Liver (tissue), 9 donors: ENCODE data around the gene ECHS1. TPM values are rescaled to one million over a fixed set of nuclear protein-coding genes. Genes with fewer than 3 reads are reported as not detected.
A peak's percentile ranks its signal among the peaks of the same experiment; 100 is the strongest.
"Not testable (repeated sequence)": the region's sequence is repeated elsewhere in the genome, so short reads cannot be mapped to it uniquely, and the experiment has no call there.

Experiments used
- DNase-seq: peaks from one replicate; pipeline ENCODE4 v3.0.0-alpha.2; 2017; ENCODE audit warnings: low spot score
- H3K27ac ChIP-seq, 2 donors: one replicate each; pipeline ENCODE4 v1.7.0; 2013; ENCODE audit warnings: inconsistent platforms in 2 of 2, low read length in 2 of 2, control low read depth in 1 of 2, low read depth in 1 of 2, mild to moderate bottlenecking in 1 of 2
- H3K27me3 ChIP-seq, 4 donors: one replicate each; pipeline versions ENCODE4 v1.6.1 to v1.7.0; 2013; ENCODE audit warnings: low read length in 3 of 4, inconsistent platforms in 1 of 4, mild to moderate bottlenecking in 1 of 4, moderate library complexity in 1 of 4; ENCODE audit not compliant: control insufficient read depth in 4 of 4, insufficient read depth in 4 of 4
- H3K36me3 ChIP-seq, 4 donors: one replicate each; pipeline versions ENCODE4 v1.6.1 to v1.7.0; 2013; ENCODE audit warnings: low read length in 3 of 4, mild to moderate bottlenecking in 3 of 4, low read depth in 1 of 4, moderate library complexity in 1 of 4; ENCODE audit not compliant: control insufficient read depth in 4 of 4, insufficient read depth in 3 of 4
- H3K4me1 ChIP-seq, 4 donors: one replicate each; pipeline versions ENCODE4 v1.6.1 to v1.7.0; 2013; ENCODE audit warnings: low read length in 3 of 4, mild to moderate bottlenecking in 3 of 4, moderate library complexity in 1 of 4; ENCODE audit not compliant: control insufficient read depth in 4 of 4, insufficient read depth in 4 of 4
- H3K4me3 ChIP-seq, 3 donors: one replicate each; pipeline versions ENCODE4 v1.6.1 to v1.7.0; 2013; ENCODE audit warnings: low read length in 3 of 3, control low read depth in 1 of 3, low read depth in 1 of 3, mild to moderate bottlenecking in 1 of 3
- H3K9ac ChIP-seq, 2 donors: one replicate each; pipeline ENCODE4 v1.7.0; 2013; ENCODE audit warnings: low read length in 2 of 2, mild to moderate bottlenecking in 2 of 2, moderate library complexity in 2 of 2, control low read depth in 1 of 2, low read depth in 1 of 2
- H3K9me3 ChIP-seq, 4 donors: one replicate each; pipeline versions ENCODE4 v1.6.1 to v1.7.0; 2013; ENCODE audit warnings: low read length in 3 of 4; ENCODE audit not compliant: control insufficient read depth in 4 of 4
- ATF3 ChIP-seq: IDR thresholded peaks from 2 replicates; pipeline ENCODE4 v1.6.1; 2016; ENCODE audit warnings: antibody characterized with exemption
- CTCF ChIP-seq: fragments of 150-350 bp; IDR thresholded peaks from 2 replicates; pipeline ENCODE4 v1.5.1; 2017; ENCODE audit warnings: improper control_type of control experiment, low read depth, low read length; ENCODE audit not compliant: missing input control
- EGR1 ChIP-seq, 2 donors: IDR thresholded peaks; 2 replicates each; pipeline ENCODE4 v1.6.1; 2016 to 2018; ENCODE audit warnings: antibody characterized with exemption in 2 of 2, low read depth in 2 of 2
- FOXA1 ChIP-seq: IDR thresholded peaks from 2 replicates; pipeline ENCODE4 v1.6.1; 2016; ENCODE audit warnings: antibody characterized with exemption
- FOXA2 ChIP-seq: IDR thresholded peaks from 2 replicates; pipeline ENCODE4 v1.6.1; 2016; ENCODE audit warnings: antibody characterized with exemption
- GABPA ChIP-seq, 2 donors: IDR thresholded peaks in 1 of 2; conservative IDR thresholded peaks in 1 of 2; 2 replicates each; pipeline ENCODE4 v1.6.1; 2016; ENCODE audit warnings: antibody characterized with exemption in 2 of 2, mild to moderate bottlenecking in 1 of 2, moderate library complexity in 1 of 2
- HNF4A ChIP-seq, 2 donors: conservative IDR thresholded peaks; 2 replicates each; pipeline ENCODE4 v1.6.1; 2016; ENCODE audit warnings: antibody characterized with exemption in 2 of 2, mild to moderate bottlenecking in 2 of 2
- HNF4G ChIP-seq: IDR thresholded peaks from 2 replicates; pipeline ENCODE4 v1.6.1; 2016; ENCODE audit warnings: antibody characterized with exemption
- JUND ChIP-seq, 2 donors: IDR thresholded peaks; 2 replicates each; pipeline ENCODE4 v1.6.1; 2016; ENCODE audit warnings: antibody characterized with exemption in 2 of 2
- MAX ChIP-seq: IDR thresholded peaks from 2 replicates; pipeline ENCODE4 v1.6.1; 2016; ENCODE audit warnings: antibody characterized with exemption
- NR2F2 ChIP-seq: IDR thresholded peaks from 2 replicates; pipeline ENCODE4 v1.6.1; 2016; ENCODE audit warnings: antibody characterized with exemption
- RAD21 ChIP-seq, 2 donors: IDR thresholded peaks; 2 replicates each; pipeline ENCODE4 v1.6.1; 2016; ENCODE audit warnings: antibody characterized with exemption in 2 of 2, mild to moderate bottlenecking in 2 of 2
- REST ChIP-seq: IDR thresholded peaks from 2 replicates; pipeline ENCODE4 v1.6.1; 2016; ENCODE audit warnings: antibody characterized with exemption, mild to moderate bottlenecking
- RXRA ChIP-seq, 2 donors: IDR thresholded peaks; 2 replicates each; pipeline ENCODE4 v1.6.1; 2017 to 2018; ENCODE audit warnings: antibody characterized with exemption in 2 of 2, mild to moderate bottlenecking in 1 of 2
- SP1 ChIP-seq: IDR thresholded peaks from 2 replicates; pipeline ENCODE4 v1.6.1; 2018; ENCODE audit warnings: antibody characterized with exemption, mild to moderate bottlenecking
- TAF1 ChIP-seq: conservative IDR thresholded peaks from 2 replicates; pipeline ENCODE4 v1.6.1; 2016; ENCODE audit warnings: antibody characterized with exemption, mild to moderate bottlenecking
- YY1 ChIP-seq: IDR thresholded peaks from 2 replicates; pipeline ENCODE4 v1.6.1; 2016; ENCODE audit warnings: antibody characterized with exemption, mild to moderate bottlenecking
- ZBTB33 ChIP-seq: IDR thresholded peaks from 2 replicates; pipeline ENCODE4 v1.6.1; 2016; ENCODE audit warnings: antibody characterized with exemption
- WGBS: extraction: QIAGEN DNeasy Blood & Tissue Kit; methylation state at CpG from one replicate; pipeline ENCODE4 v1.1.7; 2013; 5-methylcytosine and 5-hydroxymethylcytosine counted together
- polyA plus RNA-seq, 2 donors: library from polyadenylated mRNA; stranded (reverse) in 1 of 2; unstranded in 1 of 2; fragments of 200-250 nt in 1 of 2; fragments of >200 nt in 1 of 2; fragmentation: Nextera tagmentation in 1 of 2; extraction: Ambion mirVana in 1 of 2; gene quantifications; one replicate each; pipeline versions ENCODE4 v1.2.1 to v1.2.3, GENCODE V29; 2013 to 2015
- total RNA-seq, 2 donors: library from RNA; depleted of rRNA; stranded (reverse); fragments of >200 nt; gene quantifications; one replicate each; pipeline ENCODE4 v1.2.3, GENCODE V29; 2014
- donor health status: healthy.
- donor health status: healthy.
- donor health status: healthy.
- donor health status: healthy.
- donor health status: healthy.

ECHS1 gene
- total and polyA plus RNA-seq, 4 donors, result 41.5 to 849 (median 354) TPM

- peak overlapping the region; percentile 53 to 61 for H3K9ac ChIP-seq
- TF ChIP-seq NR2F2 (no peak), JUND (IDR thresholded peaks at IDR 0.05) (no peak), CTCF (no peak)
- H3K4me1 ChIP-seq, result peaks cover 12 to 54% (median 30%) of the 10 kb centered on the region in 4 donors
- H3K27ac ChIP-seq, result peak overlapping the region; percentile 65 to 94
- no peak for DNase-seq
- H3K36me3 ChIP-seq, result peaks cover 0 to 6% (median 0%) of the 10 kb centered on the region in 4 donors
- peak overlapping the region; percentile 58 to 70 (median 63) for H3K4me3 ChIP-seq
- 46% methylated on average over 20 of the region's 20 CpGs for WGBS
- no peaks in the 10 kb centered on the region for H3K27me3 ChIP-seq
- no peaks in the 10 kb centered on the region for H3K9me3 ChIP-seq
These were observed 4.7 kb upstream of the ECHS1 start for GRCh38 chr10:133377818-133378250.

GRCh38 chr10:133377025-133377817 is 4.1 kb upstream of the ECHS1 start:
- TF ChIP-seq NR2F2 (no peak), RXRA (IDR thresholded peaks at IDR 0.05) (no peak), RAD21 (IDR thresholded peaks at IDR 0.05) (no peak), SP1 (no peak), EGR1 (IDR thresholded peaks at IDR 0.05; ENCODE audit: low read depth in 2 of 2) (no peak), CTCF (no peak), ATF3 (no peak), JUND (IDR thresholded peaks at IDR 0.05) (no peak), REST (no peak), FOXA2 (no peak), HNF4A (conservative IDR thresholded peaks at IDR 0.05) (no peak), YY1 (no peak), HNF4G (no peak), ZBTB33 (no peak), FOXA1 (no peak), GABPA (IDR thresholded peaks at IDR 0.05 in 1 of 2, conservative IDR thresholded peaks at IDR 0.05 in 1 of 2) (no peak), TAF1 (no peak), MAX (no peak)
- DNase-seq, result no peak
- Histone ChIP-seq H3K4me3 (peak overlapping the region in 1 of 3 donors; percentile 63), H3K27me3 (no peaks in the 10 kb centered on the region), H3K9ac (no peak overlapping the region), H3K27ac (peak overlapping the region; percentile 55 to 94), H3K9me3 (no peaks in the 10 kb centered on the region), H3K36me3 (peaks cover 0 to 5% (median 0%) of the 10 kb centered on the region in 4 donors), H3K4me1 (peaks cover 13 to 56% (median 33%) of the 10 kb centered on the region in 4 donors)
- 91% methylated on average over 30 of the region's 30 CpGs for WGBS

GRCh38 chr10:133376183-133376582 is 3.0 kb upstream of the ECHS1 start:
- H3K36me3 ChIP-seq, H3K27me3 ChIP-seq, H3K4me3 ChIP-seq, H3K9ac ChIP-seq, DNase-seq, H3K9me3 ChIP-seq: not testable (repeated sequence)
- peaks cover 20 to 64% (median 38%) of the 10 kb centered on the region in 4 donors for H3K4me1 ChIP-seq
- 95% methylated on average over 5 of the region's 5 CpGs for WGBS
- peak overlapping the region in 1 of 2 donors; percentile 28 for H3K27ac ChIP-seq
